ENCODE data around the gene ARHGAP21. TPM values are rescaled to one million over a fixed set of nuclear protein-coding genes. Genes with fewer than 3 reads are reported as not detected.
"Not testable (repeated sequence)": the region's sequence is repeated elsewhere in the genome, so short reads cannot be mapped to it uniquely, and the experiment has no call there.

Gene ARHGAP21
- total RNA-seq, 1 experiment from 2014 or later: 52.6 TPM

DNA sequence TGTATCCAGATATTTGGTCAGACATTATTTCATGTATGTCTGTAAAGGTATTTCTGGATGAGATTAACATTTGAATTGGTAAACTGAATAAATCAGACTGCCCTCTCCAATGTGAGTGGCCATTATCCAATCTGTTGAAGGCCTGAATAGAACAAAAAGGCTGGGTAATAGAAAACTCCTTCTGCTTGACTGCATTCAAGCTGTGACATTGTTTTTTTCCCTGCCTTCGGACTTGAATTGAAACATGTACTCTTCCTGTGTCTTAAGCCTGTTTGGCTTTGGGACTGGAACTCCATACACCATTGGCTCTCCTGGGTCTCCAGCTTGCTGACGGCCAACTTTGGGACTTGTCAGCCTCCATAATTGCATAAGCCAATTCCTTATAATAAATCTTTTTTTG lies 36.0 kb upstream of the ARHGAP21 start:
- no peak for ATAC-seq
- ChIA-PET CTCF (no interaction called here), POLR2A (ENCODE audit: unreplicated experiment) (no interaction called here)
- Histone ChIP-seq H3K4me1 (ENCODE audit: insufficient read depth, low read length) (no peaks in the 10 kb centered on the region), H3K9me2 (replicated peaks; ENCODE audit: low read length) (no peaks in the 10 kb centered on the region), H3K27ac (ENCODE audit: low read length) (no peak overlapping the region), H3K36me3 (ENCODE audit: low read depth, low read length) (no peaks in the 10 kb centered on the region), H3K4me3 (ENCODE audit: low read length) (no peak overlapping the region), H2AFZ (ENCODE audit: low read length) (no peak overlapping the region), H4K20me1 (ENCODE audit: low read length) (no peaks in the 10 kb centered on the region), H3K4me2 (ENCODE audit: low read length) (no peak overlapping the region), H3K9ac (ENCODE audit: low read length) (no peak overlapping the region), H3K9me3 (ENCODE audit: low read length) (no peaks in the 10 kb centered on the region), H3K27me3 (ENCODE audit: low read length) (no peaks in the 10 kb centered on the region), H3K79me2 (ENCODE audit: low read length) (no peaks in the 10 kb centered on the region), H3F3A (ENCODE audit: low read length, unreplicated experiment) (no peaks in the 10 kb centered on the region)
- no TSS peak for BruUV-seq (replicated peaks)
- intact Hi-C loops (cut with micrococcal nuclease): no loop called here
- no peak for DNase-seq
- no peak for TF ChIP-seq EZH2phosphoT487 (IDR thresholded peaks at IDR 0.05; ENCODE audit: borderline replicate concordance, low read length)
- TF ChIP-seq, protein P1, sequence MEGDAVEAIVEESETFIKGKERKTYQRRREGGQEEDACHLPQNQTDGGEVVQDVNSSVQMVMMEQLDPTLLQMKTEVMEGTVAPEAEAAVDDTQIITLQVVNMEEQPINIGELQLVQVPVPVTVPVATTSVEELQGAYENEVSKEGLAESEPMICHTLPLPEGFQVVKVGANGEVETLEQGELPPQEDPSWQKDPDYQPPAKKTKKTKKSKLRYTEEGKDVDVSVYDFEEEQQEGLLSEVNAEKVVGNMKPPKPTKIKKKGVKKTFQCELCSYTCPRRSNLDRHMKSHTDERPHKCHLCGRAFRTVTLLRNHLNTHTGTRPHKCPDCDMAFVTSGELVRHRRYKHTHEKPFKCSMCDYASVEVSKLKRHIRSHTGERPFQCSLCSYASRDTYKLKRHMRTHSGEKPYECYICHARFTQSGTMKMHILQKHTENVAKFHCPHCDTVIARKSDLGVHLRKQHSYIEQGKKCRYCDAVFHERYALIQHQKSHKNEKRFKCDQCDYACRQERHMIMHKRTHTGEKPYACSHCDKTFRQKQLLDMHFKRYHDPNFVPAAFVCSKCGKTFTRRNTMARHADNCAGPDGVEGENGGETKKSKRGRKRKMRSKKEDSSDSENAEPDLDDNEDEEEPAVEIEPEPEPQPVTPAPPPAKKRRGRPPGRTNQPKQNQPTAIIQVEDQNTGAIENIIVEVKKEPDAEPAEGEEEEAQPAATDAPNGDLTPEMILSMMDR (conservative IDR thresholded peaks at IDR 0.05; ENCODE audit: low read depth, low read length): no peak
- TF ChIP-seq EZH2 (IDR thresholded peaks at IDR 0.05; ENCODE audit: low read length, unreplicated experiment): no peak

DNA sequence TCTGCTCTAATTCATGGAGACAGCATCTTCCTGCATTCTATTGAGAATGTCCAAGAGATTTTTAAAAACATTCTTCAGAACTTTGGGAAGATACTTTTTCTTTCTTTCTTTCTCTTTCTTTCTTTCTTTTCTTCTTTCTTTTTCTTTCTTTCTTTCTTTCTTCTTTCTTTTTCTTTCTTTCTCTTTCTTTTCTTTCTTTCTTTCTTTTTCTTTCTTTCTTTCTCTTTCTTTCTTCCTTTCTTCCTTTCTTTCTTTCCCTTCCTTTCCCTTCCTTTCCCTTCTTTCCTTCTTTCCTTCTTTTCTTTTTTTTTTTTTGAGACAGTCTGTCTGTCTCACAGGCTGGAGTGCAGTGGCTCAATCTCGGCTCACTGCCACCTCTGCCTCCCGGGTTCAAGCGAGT lies 34.6 kb upstream of the ARHGAP21 start:
- H4K20me1 ChIP-seq (ENCODE audit: low read length); H3K27me3 ChIP-seq (ENCODE audit: low read length); DNase-seq; H3K9me3 ChIP-seq (ENCODE audit: low read length); H3K4me3 ChIP-seq (ENCODE audit: low read length); POLR2A ChIA-PET (ENCODE audit: unreplicated experiment); H3K9me2 ChIP-seq (replicated peaks; ENCODE audit: low read length); CTCF ChIA-PET; H3K9ac ChIP-seq (ENCODE audit: low read length); H3F3A ChIP-seq (ENCODE audit: low read length, unreplicated experiment); H3K4me1 ChIP-seq (ENCODE audit: insufficient read depth, low read length); ATAC-seq; BruUV-seq (replicated peaks); H3K36me3 ChIP-seq (ENCODE audit: low read depth, low read length); H2AFZ ChIP-seq (ENCODE audit: low read length); intact Hi-C loops (cut with micrococcal nuclease); H3K4me2 ChIP-seq (ENCODE audit: low read length); H3K27ac ChIP-seq (ENCODE audit: low read length); H3K79me2 ChIP-seq (ENCODE audit: low read length): not testable (repeated sequence)

DNA sequence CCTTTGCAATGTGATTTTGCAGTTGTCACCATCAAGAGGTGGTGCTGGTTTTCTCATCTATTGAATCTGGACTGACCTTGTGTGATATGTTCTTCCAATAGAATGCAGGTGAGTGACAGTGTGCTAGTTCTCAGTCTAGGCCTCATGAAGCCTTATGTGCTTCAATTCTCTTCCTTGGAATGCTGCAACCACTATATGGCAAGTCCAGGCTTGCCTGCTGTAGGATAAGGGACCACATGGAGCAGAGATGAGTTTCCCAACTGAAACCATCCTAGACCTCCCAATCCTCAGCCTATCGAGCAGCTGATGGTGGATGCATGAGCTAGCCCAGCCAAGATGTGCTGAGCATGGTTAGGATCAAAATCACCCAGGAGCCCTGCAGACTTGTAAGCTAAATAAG lies 32.6 kb upstream of the ARHGAP21 start:
- H3K4me2 ChIP-seq (ENCODE audit: low read length): no peak overlapping the region
- no TSS peak for BruUV-seq (replicated peaks)
- ATAC-seq (no peak), DNase-seq (no peak)
- no peak overlapping the region for H3K27ac ChIP-seq (ENCODE audit: low read length)
- intact Hi-C loops (cut with micrococcal nuclease): no loop called here
- ChIA-PET CTCF (no interaction called here), POLR2A (ENCODE audit: unreplicated experiment) (no interaction called here)
- H3K79me2 ChIP-seq (ENCODE audit: low read length): no peaks in the 10 kb centered on the region
- no peaks in the 10 kb centered on the region for H3K36me3 ChIP-seq (ENCODE audit: low read depth, low read length)
- H3K9me3 ChIP-seq (ENCODE audit: low read length): no peaks in the 10 kb centered on the region
- no peak overlapping the region for H3K4me3 ChIP-seq (ENCODE audit: low read length)
- no peak for TF ChIP-seq EZH2 (IDR thresholded peaks at IDR 0.05; ENCODE audit: low read length, unreplicated experiment)
- TF ChIP-seq, protein P1 (conservative IDR thresholded peaks at IDR 0.05; ENCODE audit: low read depth, low read length): no peak
- TF ChIP-seq EZH2phosphoT487 (IDR thresholded peaks at IDR 0.05; ENCODE audit: borderline replicate concordance, low read length): no peak
- no peaks in the 10 kb centered on the region for H3K4me1 ChIP-seq (ENCODE audit: insufficient read depth, low read length)
- no peaks in the 10 kb centered on the region for H3K9me2 ChIP-seq (replicated peaks; ENCODE audit: low read length)
- H3K9ac ChIP-seq (ENCODE audit: low read length): no peak overlapping the region
- H3F3A ChIP-seq (ENCODE audit: low read length, unreplicated experiment): no peaks in the 10 kb centered on the region
- H4K20me1 ChIP-seq (ENCODE audit: low read length): no peaks in the 10 kb centered on the region
- H2AFZ ChIP-seq (ENCODE audit: low read length): no peak overlapping the region
- H3K27me3 ChIP-seq (ENCODE audit: low read length): no peaks in the 10 kb centered on the region
